Medulla oblongata (tissue), 1 donor: ENCODE data around the gene PRKCD.

ENCODE experiments used
- DNase-seq: peaks from one replicate; pipeline ENCODE4 v3.0.0-alpha.2; 2015; ENCODE audit errors: extremely low spot score

The PRKCD gene

DNA sequence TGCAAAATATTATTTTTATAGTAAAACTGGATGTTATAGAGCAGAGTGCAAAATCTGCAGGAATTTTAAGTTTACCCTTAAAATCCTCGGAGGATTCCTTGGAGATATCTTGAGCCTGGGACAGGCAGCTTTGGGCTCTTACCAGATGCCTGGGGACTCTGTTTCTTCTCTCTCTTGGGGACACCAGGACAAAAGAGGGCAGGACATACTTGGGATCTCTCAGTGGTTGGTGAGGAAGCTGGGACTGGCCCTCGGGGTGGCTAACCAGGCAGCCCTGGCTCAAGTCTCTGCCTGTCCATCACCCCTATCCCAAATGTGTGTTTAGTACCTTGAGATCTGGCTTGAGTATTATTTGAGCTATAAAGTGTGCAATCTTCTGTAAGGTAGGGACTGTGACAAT is 56.2 kb downstream of the PRKCD start:
- no peak for DNase-seq

- peak; percentile 52 for DNase-seq
Measured at GRCh38 chr3:53218131-53218530, 57.1 kb downstream of the PRKCD start.

GRCh38 chr3:53219895-53220483 is 59.0 kb downstream of the PRKCD start:
- peak; percentile 92 for DNase-seq

DNA sequence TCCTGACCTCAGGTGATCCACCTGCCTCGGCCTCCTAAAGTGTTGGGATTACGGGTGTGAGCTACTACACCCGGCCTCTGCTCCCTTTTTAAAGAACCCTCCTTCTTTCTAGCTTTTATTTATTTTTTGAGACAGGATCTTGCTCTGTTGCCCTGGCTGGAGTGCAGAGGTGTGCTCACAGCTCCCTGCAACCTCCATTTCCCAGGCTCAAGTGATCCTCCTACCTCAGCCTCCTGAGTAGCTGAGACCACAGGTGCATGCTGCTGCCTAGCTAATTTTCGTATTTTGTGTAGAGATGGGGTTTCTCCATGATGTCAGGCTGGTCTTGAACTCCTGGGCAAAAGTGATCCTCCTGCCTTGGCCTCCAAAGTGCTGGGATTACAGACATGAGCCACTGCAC is 60.3 kb downstream of the PRKCD start:
- no peak for DNase-seq

DNA sequence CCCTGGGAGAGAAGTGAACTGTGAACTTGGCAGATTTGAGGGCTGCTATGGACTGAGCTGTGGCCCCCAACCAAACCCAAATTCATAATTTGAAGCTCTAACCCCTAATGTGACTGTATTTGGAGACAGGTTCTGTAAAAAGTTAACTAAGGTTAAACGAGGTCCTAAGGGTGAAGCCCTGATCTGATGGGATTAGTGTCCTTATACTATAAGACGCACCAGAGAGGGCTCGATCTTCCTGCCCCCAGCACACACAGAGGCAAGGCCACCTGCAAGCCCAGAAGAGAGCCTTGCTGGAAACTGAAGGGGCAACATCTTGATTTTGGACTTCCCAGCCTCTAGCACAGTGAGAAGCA is 60.8 kb downstream of the PRKCD start:
- DNase-seq = no peak

DNA sequence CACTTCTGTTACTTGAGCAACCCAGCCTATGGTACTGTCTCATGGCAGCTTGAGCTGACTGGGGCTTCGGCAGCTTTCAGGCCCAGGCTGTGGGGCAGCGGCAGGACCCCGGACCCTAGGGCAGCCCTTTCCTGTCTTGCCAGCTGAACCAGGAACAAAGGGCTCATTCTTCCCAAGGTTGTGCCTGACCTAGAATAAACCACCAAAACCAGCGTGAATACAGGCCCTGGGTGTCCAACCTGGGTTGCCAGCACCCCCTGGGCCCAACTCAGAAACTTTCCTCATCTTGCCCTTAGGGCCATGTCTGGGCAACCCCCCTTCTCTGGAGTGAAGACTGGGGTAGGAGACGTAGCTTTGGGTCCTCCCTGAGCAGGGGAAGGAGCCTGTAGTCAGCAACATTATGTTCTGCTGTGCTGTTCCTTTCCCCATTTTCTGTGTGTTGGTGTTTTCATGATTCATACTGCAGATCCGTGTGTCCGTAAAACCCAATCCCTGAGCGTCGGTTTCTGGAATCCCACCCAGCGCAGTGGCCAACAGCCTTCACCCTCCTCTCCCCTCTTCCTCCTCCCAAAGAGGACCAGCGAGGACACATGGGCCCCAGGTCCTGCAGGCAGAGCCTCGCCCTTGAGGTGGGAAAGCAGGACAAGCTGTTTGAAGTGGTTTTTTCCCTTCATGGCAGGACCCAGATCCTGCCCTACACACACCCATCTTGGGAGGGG is 61.3 kb downstream of the PRKCD start:
- no peak for DNase-seq

- DNase-seq = no peak
Measured at GRCh38 chr3:53223025-53223424, 62.0 kb downstream of the PRKCD start.

- no peak for DNase-seq
Measured at GRCh38 chr3:53223541-53223966, 62.5 kb downstream of the PRKCD start.

DNA sequence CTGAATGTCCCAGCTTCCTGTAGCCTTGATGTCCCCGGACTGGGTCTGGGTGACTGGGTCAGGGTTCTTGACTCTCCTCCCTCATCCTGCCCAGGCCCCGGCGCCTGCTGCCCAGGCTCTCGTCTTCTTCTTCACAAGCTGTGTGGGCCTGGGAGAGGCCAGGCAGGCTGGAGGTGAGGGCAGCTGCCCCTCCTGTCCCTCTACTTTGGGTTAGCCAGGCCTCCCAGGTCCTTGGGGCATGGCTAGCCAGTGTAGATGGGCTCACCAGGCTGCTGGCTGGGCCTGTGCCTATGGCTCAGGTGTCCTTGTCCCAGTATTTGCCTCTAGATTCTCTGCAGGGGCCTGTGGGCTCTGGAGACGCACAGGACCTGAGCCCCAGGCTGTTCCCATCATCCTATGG is 63.0 kb downstream of the PRKCD start:
- no peak for DNase-seq

- no peak for DNase-seq
Measured at GRCh38 chr3:53224536-53224935, 63.5 kb downstream of the PRKCD start.

GRCh38 chr3:53225181-53225580 is 64.2 kb downstream of the PRKCD start:
- DNase-seq = no peak

GRCh38 chr3:53225651-53226050 is 64.6 kb downstream of the PRKCD start:
- no peak for DNase-seq

GRCh38 chr3:53226142-53226840 is 65.3 kb downstream of the PRKCD start:
- no peak for DNase-seq

- DNase-seq = no peak
Measured at GRCh38 chr3:53226841-53227407, 65.9 kb downstream of the PRKCD start.

DNA sequence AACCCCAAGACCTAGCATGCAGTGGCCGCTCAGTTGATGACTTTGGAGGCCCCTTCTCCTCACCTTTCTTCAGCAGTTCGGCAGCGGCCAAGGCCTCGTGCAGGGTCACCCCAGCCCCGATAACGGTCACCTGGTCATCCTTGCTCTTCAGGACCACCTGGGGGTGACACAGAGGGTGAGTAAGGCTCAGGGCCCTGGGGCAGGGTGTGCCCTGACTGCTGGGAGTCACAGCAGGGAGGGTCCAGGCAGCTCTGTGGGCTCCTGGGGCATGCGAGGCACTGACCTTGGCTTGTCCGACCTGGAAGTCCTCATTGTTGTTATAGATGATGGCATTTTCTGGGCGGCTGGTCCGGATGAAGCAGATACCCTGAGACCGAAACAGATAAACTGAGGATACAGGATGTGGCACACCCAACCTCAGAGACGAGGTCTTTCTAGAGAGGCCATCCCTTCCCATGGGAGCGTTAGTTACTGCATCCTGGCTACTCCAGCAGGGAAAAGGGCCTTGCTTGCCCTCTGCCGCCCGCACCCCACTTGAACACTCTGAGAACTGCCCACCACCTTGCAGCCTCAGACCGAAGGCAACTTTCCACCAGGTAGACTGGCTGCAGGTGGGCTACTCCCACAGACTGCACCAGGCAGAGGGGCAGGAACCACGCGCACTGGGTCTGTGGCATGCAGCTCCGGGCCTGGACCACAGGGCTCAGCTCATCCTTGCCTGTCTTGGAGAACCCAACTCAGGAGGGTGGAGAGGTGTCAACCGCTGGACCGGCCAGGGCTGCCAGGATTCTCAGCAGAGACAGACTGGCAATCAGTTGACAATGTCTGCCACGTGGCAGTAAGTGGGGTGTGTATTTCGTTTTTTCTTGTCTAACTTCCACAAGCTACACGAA is 67.2 kb downstream of the PRKCD start:
- DNase-seq = no peak

- no peak for DNase-seq
Measured at GRCh38 chr3:53229171-53229570, 68.2 kb downstream of the PRKCD start.

DNA sequence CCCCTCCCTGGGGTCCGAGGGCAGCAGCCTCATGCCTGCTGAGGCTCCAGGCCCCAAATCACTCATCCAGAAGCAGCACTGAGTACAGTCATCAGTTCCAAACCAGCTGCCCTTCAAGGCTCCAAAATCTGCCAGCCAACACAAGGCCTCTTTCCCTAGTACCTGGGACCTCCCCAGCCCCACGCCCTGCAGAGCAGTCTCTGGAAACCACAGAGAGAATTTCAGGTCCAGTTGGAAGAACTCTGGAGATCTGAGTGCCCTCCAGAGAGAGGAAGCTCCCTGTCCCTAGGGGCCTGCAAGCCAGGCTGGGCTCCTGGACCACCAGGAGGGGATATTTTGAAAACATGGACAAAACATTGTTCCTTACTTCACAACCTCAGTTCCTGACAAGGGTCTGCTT is 68.6 kb downstream of the PRKCD start:
- no peak for DNase-seq

DNA sequence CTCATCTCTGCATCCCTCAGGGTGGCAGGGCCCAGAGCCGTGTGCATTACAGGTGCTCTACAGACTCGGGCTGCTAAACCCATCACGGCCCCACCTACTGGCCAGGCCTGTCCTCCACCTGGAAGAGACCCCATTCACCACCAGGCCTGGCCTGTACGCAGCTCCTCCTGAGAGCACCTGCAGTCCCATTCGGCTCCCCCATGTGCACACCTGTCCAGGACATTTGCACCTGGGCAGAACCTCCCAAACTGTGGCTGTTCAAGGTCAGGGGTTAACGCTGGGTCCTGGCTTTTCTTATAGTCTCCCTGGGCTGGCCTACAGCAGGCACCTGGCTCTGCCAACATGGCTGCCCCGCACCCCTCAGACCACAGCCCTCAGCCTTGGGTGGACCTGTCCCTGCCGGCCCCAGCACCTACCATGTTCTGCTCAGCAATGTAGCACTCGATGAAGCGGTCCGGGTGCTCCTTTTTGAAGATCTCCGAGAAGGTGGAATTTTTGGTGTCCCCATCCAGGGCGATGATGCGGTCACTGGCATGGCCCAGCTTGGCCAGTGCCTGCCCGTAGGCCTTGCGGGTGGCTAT is 69.1 kb downstream of the PRKCD start:
- no peak for DNase-seq

GRCh38 chr3:53230789-53231188 is 69.8 kb downstream of the PRKCD start:
- no peak for DNase-seq

DNA sequence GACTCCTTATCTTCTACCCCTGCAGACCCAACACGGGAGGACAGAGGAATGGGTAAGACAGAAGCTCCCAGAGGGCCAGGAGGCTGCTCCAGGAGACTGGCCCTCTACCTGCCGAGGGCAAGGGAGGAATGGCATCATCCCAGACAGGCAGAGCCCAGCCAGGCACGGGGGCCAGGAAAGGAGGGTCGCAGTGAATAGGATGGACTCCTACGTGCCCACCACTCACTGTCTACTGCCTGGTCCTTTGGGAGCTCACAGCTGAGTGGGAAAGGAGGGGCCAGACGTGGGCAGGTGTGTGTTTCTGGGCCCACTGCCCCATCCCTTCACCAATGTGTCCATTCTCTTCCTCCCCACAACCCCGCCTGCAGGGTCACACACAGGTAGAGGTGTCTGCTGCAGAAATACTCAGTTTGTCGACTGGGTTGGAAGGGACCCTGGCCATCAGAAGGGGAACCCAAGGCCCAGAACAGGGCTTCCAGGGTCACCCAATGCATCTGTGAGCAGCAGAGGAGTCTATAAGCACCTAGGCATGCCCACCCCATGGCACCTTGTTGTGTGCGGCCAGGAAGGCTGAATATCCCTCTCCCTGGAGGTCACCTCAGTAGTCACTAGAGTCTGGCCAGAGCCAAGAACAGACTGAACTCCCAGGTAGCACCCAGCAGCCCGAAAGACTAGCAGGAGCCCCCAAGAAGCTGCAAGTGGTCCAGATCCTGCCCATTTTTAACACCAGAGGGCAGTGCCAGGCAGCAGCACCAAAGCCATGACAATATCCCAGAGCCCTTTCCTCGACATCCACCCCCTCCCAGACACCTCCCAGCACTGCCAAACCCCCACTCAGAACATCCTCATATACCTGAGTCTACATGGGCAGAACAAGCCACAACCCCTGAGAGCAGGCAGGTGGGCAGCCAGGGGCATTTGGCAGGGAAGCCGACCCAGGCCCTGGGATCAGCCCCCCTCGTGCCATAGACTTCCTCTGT is 70.8 kb downstream of the PRKCD start:
- DNase-seq = no peak
